HG03159 (cell line): Measurements from ENCODE around the gene RPGR.

Source experiments
- ATAC-seq: cut with Tn5 transposase; IDR thresholded peaks from one replicate; pipeline ENCODE4 v1.9.1; 2021; ENCODE audit warnings: mild to moderate bottlenecking, moderate library complexity; ENCODE audit not compliant: unreplicated experiment

Gene RPGR

DNA sequence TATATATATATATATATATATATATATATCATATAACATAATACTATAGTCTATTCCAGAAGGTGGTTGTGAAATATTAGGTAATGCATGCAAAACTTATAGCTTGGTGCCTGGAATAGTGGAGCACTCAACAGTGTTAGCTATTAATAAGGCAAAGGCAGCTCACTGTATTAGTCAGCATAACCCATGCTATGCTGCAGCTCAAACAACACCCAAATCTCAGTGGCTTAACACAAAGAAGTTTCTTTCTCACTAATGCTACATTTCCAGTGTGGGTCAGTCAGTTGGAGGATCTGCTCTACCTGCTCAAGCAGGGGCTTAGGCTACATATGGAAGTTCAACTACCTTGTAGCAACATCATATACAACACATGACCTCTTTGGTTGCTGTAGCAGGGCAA is 5.2 kb upstream of the RPGR start:
- peak; percentile 50 for ATAC-seq

DNA sequence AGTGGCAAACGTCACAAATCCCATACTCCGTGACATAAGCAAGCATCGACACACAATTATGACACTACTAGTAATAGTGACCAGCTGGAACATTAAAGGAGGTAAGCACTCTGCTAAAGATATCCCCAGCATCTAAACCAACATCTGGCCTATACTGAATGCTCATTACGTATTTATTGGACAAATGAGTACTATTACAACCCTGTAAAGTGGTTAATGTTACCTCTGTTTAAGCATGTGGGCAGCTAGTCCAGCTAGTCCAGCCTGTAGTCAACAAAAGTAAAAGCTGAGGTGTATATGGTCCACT is 419 bp upstream of the RPGR start:
- ATAC-seq: no peak

DNA sequence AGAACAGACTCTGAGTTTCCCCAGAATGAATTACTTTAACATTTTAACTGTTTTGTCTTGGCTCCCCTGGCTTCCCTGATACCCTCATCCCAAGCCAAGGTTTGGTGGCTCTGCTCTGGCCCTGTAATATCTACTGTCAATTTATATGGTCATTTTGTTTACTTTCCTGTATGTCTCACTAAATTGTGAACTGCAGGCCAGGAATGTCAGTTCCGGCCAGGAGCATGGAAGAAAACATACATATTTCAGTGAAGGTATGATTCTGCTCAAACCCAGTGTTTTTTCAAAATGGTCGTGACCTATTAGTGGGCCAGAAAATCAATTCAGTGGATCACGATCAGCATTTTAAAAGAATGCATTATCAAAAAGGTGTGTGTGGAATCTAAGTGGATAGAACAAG is 1.2 kb downstream of the RPGR start:
- no peak for ATAC-seq

DNA sequence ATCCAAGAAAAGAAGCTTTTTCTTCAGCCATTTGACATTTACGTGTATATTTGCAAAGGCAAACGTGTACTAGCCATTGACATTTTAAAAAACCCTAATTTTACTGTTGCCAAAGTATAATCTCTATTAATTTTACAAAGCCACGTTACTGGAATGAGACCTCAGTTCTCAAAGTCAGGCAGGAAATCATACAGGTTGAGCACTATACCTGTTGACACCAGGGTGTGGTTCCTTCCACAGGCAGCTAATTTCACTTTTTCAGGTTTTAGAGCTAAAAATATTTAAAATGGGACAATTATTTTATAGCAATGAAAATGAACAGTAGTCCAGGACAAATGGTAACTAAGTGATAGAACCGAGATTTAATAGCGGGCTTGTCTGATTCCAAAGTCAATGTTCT is 6.5 kb downstream of the RPGR start:
- ATAC-seq: no peak

DNA sequence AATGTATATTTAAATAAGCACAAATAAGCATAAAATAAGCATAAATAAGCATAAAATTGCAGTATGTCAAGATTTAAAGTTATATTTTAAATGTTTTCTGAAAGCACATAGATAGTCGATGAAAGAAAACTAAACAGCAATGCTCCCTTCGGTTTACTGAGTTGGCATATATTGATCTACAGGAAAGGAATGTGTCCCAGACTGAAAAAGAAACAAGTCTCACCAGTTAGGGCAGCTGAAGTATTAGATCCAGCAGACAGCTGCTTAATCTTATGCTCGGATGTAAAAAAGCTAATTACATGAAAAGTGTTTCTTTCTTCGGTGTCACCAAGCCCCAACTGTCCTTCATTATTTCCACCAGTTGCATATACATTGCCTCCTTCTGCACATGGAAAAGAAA is 8.7 kb downstream of the RPGR start:
- ATAC-seq: no peak

DNA sequence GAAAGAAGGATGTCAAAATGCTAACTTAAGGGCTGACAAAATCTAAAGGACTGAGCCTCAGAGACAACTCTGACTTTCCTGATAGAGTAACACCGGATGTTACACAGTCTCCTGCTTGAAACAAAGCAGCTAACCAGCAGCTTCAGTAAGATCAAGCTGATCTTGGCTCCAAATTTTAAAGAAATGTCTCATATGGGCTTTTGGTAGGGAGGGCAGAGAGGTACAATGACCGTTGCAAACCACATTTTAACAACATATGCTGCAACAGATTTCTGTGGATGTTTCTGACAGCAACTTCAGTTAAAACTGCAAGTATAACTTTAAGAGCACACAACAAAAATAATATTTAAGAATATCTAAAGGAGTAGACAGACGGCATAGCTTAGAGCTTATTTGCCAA is 9.1 kb downstream of the RPGR start:
- no peak for ATAC-seq

DNA sequence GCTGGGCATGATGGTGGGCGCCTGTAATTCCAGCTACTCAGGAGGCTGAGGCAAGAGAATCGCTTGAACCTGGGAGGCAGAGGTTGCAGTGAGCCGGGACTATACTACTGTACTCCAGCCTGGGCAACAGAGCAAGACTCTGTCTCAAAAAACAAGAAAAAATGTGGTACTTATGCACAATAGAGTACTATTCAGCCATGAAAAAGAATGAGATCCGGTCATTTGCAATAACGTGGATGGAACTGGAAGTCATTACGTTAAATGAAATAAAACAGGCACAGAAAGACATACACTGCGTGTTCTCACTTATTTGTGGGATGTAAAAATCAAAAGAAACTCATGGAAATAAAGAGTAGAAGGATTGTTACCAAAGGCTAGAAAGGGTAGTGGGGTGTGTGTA is 12.1 kb downstream of the RPGR start:
- no peak for ATAC-seq

DNA sequence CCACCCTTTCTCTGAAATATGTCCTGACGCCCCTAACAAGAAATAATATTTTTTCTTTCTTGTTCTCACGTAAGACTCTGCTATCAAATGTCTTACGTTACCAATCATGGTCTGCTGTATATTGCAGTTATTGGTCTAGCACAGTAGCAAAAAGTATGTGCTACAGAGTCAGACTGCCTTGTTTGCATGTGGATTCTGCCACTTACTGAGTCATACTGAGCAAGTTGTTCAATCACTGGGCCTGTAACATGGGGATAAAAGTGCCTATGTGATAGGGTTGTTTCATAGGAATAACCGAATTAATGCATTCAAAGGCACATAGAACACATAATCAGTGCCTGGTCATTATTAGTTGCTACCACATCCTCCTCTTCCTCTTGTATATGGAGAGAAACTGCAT is 14.1 kb downstream of the RPGR start:
- no peak for ATAC-seq

DNA sequence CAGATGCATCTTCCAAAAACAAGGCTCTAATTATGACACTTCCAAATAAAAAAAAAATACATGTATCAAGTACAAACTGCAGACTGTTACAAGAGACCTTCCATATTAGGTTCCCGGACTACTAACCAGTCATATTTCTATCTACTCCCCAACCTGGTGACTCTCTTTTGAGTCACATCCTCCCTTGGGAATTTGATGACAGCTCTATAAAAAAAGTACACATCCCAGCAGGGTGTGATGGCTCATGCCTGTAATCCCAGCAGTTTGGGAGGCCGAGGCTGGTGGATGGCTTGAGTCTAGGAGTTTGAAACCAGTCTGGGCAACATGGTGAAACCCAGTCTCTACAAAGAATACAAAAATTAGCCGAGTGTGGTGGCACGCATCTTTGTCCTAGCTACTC is 14.9 kb downstream of the RPGR start:
- ATAC-seq: no peak

DNA sequence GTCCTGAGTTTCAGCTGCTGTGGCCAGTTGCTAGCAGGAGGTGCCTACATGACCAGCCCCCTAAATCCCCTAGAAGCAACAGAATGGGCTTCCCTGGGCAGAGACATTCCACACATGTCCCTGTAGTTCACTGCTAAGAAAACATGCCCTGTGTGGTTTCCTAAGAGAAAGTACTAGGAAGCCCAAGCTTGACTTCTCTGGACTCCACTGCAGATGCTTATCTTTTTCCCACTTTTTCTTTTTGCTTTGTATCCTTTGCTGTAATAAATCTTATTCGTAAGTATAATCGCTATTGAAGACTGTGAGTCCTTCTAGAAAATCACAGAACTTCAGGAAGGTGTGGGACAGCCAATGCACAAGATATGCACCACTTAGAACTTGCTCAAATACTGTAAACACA is 15.6 kb downstream of the RPGR start:
- ATAC-seq: no peak

DNA sequence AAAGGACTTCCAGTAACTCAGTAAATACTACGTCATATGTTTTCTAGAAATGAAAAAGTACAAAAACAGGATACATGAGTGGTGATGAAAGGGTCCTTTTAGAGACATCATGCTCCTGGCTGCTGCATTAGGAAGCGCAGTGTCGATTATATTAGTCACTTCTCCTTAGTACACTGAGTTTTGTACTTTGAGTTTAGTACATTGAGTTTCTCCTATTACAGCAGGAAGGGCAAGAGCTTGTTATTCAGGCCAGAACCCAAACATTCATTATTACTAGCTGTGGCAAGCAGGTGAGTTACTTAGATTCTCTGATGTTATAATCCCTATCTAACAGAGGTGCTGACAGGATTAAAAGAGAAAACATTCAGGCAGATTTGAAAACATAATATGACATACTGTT is 21.3 kb downstream of the RPGR start:
- ATAC-seq: no peak

DNA sequence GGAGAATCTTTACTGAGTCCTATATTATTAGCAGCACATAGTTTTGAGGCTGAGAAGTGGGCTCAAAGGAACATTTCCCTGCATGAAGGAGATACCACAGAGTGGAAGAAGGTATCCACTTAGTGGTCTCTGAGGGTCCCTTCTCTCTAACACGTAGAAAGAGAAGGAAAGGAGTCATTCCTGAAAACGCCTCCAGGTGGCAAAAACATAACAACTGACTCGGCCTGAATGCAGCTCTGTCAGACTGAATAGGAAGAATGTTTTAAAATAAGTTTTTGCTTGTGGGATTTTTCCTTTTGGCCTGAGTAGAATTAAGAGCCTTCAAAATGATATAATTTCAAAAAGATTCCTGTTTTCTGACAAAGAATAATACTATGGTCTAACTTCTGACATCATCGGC is 23.3 kb downstream of the RPGR start:
- no peak for ATAC-seq

DNA sequence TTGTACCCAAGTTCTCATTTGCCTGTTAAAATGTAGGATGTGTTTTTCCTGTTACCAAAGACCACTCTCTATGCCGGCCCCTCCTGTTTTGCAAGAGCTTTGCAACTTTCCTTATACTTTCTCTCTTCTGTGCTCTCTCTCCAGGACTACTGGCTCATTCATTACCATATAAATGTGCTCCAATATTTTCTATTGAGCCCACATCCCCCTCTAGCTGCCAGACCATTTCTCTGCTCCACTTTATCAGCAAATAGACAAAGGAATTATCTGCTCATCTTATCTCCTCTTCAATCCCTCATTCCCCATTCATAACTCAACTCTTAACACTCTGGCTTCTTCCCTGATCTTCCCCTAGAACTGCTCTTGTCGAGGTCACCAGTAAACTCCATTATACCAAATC is 33.6 kb downstream of the RPGR start:
- ATAC-seq: no peak

DNA sequence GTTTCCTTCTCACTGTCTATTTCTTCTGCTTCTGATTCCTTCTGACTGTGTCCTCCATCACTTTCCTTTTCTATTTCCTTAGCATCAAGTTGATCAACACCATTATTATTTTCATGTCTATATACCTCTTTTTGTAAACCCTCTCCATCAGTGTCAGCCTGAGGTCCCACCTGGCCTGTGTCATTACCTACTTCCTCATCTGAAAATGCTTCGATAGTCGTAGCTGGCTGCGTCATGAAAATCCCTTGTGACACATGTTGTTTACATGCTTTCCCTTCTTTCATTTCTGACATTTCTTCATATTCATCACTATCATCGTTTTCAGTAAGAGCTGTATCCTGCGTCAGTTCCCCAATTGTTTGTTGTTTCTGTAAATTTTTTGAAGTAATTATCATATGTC is 39.6 kb downstream of the RPGR start:
- no peak for ATAC-seq

DNA sequence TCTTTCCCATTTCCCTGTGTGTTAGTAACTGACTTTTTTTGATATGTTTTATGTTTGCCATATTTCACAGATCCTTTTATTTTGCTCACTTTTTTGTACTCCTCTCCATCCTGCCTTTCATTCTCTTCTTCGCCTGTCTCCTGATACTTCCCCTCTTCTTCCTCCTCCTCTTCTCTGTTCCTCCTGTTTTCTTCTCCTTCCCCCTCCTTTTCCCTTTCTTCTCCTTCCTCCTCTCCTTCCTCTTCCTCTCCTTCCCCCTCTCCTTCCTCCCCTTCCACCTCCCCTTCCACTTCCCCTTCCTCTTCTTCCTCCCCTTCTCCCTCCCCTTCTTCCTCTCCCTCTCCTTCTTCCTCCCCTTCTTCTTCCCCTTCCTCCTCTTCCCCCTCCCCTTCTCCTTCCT is 41.7 kb downstream of the RPGR start:
- ATAC-seq: no peak

DNA sequence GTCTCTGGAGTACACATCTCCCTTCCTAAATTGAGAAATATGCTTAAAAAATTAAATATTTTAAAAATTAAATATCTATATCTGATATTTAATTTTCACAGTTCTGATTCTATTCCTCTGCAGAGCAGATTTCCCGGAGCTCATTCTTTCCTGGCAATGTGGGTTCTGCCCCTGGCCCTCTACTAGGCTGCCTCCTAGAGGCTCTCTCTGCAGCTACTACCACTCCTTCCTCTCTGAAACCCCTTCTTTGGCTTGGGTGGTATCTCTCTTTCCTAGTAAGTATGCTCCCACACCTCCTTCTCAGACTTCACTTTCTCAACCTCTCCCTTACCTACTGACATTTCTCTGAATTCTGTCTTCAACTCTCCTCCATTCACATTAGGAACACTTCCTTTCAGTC is 45.3 kb downstream of the RPGR start:
- ATAC-seq: no peak

DNA sequence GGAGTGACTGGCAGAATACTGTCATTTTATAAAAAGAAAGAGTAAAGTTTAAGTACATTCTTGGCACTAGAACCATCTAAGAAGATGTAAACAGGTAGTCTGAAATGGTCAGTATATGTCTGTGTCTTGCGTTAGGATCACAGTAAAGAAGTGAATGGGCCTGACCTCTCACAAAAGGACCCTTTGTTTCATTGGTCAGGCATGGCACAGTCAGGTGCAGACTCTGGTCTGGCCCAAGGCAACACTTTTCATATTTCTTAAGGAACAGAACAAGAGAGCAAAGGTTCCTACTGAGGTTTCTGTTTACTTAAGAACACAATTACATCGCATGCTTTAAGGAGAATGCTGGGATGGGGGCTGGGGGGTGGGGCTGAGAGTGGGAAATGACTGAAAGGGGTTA is 48.1 kb downstream of the RPGR start:
- no peak for ATAC-seq

DNA sequence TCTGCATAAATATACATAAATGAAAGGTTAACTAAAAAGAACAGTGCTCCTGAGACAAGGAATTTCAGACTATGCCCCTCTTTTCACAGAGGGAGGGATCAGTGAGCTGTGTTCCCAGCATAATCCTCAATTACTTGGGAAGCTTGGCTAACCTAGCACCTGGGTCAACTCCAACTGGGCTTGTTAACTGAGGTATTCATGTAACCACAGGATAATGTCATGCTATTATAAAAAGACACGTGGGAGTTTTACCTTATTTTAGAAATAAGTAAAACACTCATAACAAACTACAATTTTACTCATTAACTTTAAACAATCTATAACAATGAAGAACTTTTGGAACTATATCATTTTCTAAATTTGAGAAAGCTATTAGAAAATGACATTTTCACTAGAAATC is 48.6 kb downstream of the RPGR start:
- no peak for ATAC-seq

DNA sequence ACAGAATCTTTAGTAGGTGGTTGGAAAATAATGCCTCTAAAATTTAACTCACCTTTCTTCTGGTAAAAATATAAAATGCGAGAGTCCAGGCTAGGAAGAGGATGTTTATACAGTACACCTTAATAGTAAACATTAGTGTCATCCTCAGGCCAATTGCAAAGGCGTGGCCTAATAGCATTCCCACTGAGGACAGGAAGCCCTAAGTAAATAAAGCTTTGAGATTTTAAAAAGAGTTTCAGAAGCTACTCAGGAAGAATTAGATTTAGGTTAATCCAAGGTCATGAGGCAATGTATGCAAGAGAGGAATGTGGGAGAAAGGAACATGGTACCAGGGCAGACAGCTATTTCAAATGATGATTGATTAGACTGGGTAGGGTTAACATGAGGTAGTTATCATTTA is 49.5 kb downstream of the RPGR start:
- no peak for ATAC-seq

DNA sequence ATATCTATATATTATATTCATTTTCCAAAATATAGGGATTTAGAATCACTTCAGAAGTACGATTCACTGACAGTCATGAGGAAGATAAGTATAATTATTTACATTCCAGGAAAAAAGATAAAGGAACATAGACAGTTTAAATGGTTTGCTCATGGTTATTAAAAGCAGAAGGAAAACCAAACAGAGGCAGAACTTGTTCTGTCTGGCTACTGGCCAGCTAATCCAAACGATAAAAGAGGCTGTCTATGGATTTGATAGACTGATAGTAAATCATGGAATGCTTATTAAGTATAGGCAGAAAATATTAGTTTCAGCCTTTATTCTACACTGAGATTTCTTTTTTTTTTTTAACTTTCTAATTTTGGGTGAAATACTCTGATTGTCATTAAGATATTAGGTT is 50.2 kb downstream of the RPGR start:
- no peak for ATAC-seq

DNA sequence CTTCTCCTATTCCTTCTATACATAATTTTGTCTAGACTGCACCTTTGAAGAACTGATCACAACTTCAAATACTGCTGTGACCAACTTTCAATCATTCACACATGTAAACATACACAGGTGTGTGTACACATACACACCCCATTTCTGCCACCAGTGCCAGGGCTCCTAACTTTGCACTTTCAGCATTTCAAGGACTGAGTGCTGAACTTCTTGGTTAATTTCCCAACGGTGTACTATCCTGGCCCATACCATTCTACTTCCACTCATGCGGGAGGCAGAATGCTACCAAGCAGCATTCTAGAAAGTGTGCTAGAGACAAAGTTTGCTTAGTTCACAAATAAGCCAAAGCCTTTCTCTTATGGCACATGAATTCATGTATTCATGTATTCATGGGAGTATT is 51.2 kb downstream of the RPGR start:
- no peak for ATAC-seq

DNA sequence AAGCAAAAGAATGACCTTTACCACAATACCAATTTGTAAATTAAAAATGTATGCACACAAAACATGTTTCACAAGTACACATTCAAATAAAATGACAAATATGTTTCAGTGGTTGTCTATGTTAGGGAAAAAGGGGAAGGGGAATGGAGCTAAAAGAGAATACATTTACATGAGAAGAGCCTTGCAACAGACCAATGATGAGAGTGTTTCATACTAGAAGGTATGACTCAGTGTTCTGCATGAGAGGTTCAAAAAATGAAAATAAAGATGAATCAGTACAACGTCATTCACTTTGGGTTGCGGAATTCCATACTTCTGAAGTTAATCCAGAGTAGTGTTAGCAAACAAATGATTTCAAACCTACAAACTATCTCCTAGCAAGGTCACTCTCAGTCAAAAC is 51.7 kb downstream of the RPGR start:
- ATAC-seq: peak; percentile 51

DNA sequence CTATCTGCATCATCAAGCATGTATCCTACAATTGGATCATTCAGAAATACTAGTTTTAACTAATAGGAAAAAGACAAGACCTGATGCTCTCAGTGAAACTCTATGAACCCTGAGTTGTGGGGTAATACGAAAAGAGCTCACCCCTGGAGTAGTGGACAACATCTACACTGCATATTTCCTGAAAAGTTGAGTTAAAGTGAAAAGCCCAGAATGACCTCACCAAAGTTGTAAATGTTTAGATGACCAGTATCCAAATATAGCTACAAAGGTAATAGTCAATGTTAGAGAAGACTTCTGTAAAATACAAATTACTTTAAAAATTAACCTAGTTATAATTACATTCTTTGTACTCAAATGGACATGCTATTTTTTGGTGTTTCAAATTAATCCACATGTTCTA is 53.9 kb downstream of the RPGR start:
- ATAC-seq: peak; percentile 42

DNA sequence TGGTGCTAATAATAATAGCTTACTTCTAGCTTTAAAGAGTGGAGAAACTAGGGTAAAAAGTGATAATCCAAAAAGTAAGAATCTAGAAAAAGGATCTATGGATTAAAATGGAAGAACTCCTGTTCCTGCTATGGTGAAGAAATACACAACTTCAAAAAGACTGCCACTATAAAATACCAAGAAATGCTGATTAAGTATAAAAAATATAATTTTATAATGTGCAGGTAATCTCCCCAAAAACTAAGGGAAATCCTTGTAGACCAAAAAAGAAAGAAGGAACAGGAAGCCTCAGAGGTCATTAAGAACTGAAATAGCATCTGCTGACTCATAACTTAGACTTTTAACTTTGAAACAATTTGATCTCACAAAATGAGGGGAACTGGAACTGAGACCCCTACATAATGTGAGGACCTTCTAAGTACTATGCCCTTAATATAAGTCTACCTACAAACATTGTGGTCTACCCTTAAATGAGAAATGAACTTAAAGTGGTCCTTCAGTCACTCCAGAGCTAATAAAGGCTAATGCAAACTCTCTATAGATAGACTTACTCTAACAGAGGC is 56.1 kb downstream of the RPGR start:
- ATAC-seq: peak; percentile 55
